ENCODE results near the gene ZNF3. TPM values are rescaled to one million over a fixed set of nuclear protein-coding genes. Genes with fewer than 3 reads are reported as not detected.

Gene ZNF3
- total and polyA plus RNA-seq, 9 of the 15 experiments (the other 6 are each of a cell fraction or from before 2014, with no cell fraction given), result 30.0 to 64.9 (median 51.5) TPM

- TF ChIP-seq GTF3C2 (IDR thresholded peaks at IDR 0.05; ENCODE audit: borderline replicate concordance, extremely low read depth, insufficient read length) (no peak), TCFL5 (CRISPR knock-in tag; conservative IDR thresholded peaks at IDR 0.05) (no peak), ZNF668 (CRISPR knock-in tag; IDR thresholded peaks at IDR 0.05) (0 out of 2 replicates have a peak, but pooled peaks have one; percentile 54), SRF (CRISPR knock-in tag; IDR thresholded peaks at IDR 0.05) (no peak), REST (IDR thresholded peaks at IDR 0.05; ENCODE audit: borderline replicate concordance) (no peak), REST (CRISPR knock-in tag; IDR thresholded peaks at IDR 0.05; ENCODE audit: low read depth) (no peak), TFAM (CRISPR knock-in tag; conservative IDR thresholded peaks at IDR 0.05) (no peak), MYBL2 (IDR thresholded peaks at IDR 0.05; ENCODE audit: low read depth) (no peak), MYBL2 (CRISPR knock-in tag; IDR thresholded peaks at IDR 0.05; ENCODE audit: borderline replicate concordance) (no peak), FOXK1 (CRISPR knock-in tag; IDR thresholded peaks at IDR 0.05; ENCODE audit: borderline replicate concordance) (no peak), MXI1 (IDR thresholded peaks at IDR 0.05; ENCODE audit: low read depth, low read length) (no peak), ZNF57 (CRISPR knock-in tag; IDR thresholded peaks at IDR 0.05) (no peak), NFIX (CRISPR knock-in tag; IDR thresholded peaks at IDR 0.05; ENCODE audit: low read depth) (no peak), NFE2 (IDR thresholded peaks at IDR 0.05; ENCODE audit: low read depth) (peak; percentile 55), TBL1XR1 (IDR thresholded peaks at IDR 0.05; ENCODE audit: low read length in 2 of 2) (no peak)
- TF ChIP-seq, protein P1, sequence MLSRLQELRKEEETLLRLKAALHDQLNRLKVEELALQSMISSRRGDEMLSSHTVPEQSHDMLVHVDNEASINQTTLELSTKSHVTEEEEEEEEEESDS (CRISPR knock-in tag; IDR thresholded peaks at IDR 0.05), result no peak
Measured at GRCh38 chr7:100124301-100125230, 43.0 kb upstream of the ZNF3 start (continued).
